ENCODE data around the gene EVPL.

GRCh38 chr17:76063875-76064546, 36.9 kb upstream of the EVPL start:
- TF ChIP-seq CTCF (tag by site-specific recombination; IDR thresholded peaks at IDR 0.05) (no peak), ZNF501 (tag by site-specific recombination; IDR thresholded peaks at IDR 0.05) (no peak), PBX3 (CRISPR knock-in tag; IDR thresholded peaks at IDR 0.05) (no peak), ZNF133 (tag by site-specific recombination; IDR thresholded peaks at IDR 0.05) (no peak), ZNF776 (tag by site-specific recombination; IDR thresholded peaks at IDR 0.05; ENCODE audit: borderline replicate concordance) (no peak), ZIC2 (tag by site-specific recombination; IDR thresholded peaks at IDR 0.05) (no peak), ZNF76 (tag by site-specific recombination; IDR thresholded peaks at IDR 0.05; ENCODE audit: borderline replicate concordance, low read depth) (no peak)
- TF ChIP-seq, protein P1, sequence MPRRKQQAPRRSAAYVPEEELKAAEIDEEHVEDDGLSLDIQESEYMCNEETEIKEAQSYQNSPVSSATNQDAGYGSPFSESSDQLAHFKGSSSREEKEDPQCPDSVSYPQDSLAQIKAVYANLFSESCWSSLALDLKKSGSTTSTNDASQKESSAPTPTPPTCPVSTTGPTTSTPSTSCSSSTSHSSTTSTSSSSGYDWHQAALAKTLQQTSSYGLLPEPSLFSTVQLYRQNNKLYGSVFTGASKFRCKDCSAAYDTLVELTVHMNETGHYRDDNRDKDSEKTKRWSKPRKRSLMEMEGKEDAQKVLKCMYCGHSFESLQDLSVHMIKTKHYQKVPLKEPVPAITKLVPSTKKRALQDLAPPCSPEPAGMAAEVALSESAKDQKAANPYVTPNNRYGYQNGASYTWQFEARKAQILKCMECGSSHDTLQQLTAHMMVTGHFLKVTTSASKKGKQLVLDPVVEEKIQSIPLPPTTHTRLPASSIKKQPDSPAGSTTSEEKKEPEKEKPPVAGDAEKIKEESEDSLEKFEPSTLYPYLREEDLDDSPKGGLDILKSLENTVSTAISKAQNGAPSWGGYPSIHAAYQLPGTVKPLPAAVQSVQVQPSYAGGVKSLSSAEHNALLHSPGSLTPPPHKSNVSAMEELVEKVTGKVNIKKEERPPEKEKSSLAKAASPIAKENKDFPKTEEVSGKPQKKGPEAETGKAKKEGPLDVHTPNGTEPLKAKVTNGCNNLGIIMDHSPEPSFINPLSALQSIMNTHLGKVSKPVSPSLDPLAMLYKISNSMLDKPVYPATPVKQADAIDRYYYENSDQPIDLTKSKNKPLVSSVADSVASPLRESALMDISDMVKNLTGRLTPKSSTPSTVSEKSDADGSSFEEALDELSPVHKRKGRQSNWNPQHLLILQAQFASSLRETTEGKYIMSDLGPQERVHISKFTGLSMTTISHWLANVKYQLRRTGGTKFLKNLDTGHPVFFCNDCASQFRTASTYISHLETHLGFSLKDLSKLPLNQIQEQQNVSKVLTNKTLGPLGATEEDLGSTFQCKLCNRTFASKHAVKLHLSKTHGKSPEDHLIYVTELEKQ (tag by site-specific recombination; IDR thresholded peaks at IDR 0.05; ENCODE audit: borderline replicate concordance), result no peak

Measured in HEK293 (cell line).